OCI-LY3 (cell line): Measurements from ENCODE around the gene SLC7A7.

Experiments
- H2AFZ ChIP-seq: fragments of 200-600, 300-600 bp; shearing (Covaris generic); 2 replicates; pipeline ENCODE4 v1.6.0; 2014; ENCODE audit warnings: antibody characterized with exemption, low read depth, low read length
- H3K27ac ChIP-seq: fragments of 200-600, 300-600 bp; sonication (generic); 2 replicates; pipeline ENCODE4 v1.5.1; 2014; ENCODE audit warnings: mild to moderate bottlenecking, low read length, moderate library complexity, mixed read lengths
- H3K27me3 ChIP-seq: fragments of 200-600, 300-600 bp; sonication (generic); 2 replicates; pipeline ENCODE4 v1.6.1; 2014; ENCODE audit warnings: low read depth, low read length, mixed read lengths
- H3K36me3 ChIP-seq: fragments of 200-600, 300-600 bp; sonication (generic); replicated peaks from 2 replicates; pipeline ENCODE3; 2014; ENCODE audit warnings: low read depth, low read length, mixed read lengths
- H3K4me1 ChIP-seq: fragments of 300-600, 200-600 bp; sonication (generic); 2 replicates; pipeline ENCODE4 v1.6.1; 2014; ENCODE audit warnings: low read length, mixed read lengths
- H3K4me2 ChIP-seq: fragments of 200-600, 300-600 bp; sonication (generic); 2 replicates; pipeline ENCODE4 v1.6.1; 2014; ENCODE audit warnings: low read length, mixed read lengths
- H3K4me3 ChIP-seq: fragments of 300-600, 200-600 bp; sonication (generic); 2 replicates; pipeline ENCODE4 v1.5.1; 2014; ENCODE audit warnings: antibody characterized with exemption, mild to moderate bottlenecking, low read length, moderate library complexity
- H3K79me2 ChIP-seq: fragments of 300-600, 200-600 bp; shearing (Covaris generic); 2 replicates; pipeline ENCODE4 v1.6.1; 2014; ENCODE audit warnings: mild to moderate bottlenecking, low read length, mixed read lengths
- H3K9ac ChIP-seq: fragments of 300-600, 200-600 bp; shearing (Covaris generic); 2 replicates; pipeline ENCODE4 v1.6.0; 2014; ENCODE audit warnings: mild to moderate bottlenecking, low read length, moderate library complexity
- H3K9me3 ChIP-seq: fragments of 200-600, 300-600 bp; shearing (Covaris generic); 2 replicates; pipeline ENCODE4 v1.6.1; 2014; ENCODE audit warnings: low read length, mixed read lengths; ENCODE audit not compliant: insufficient read depth
- H4K20me1 ChIP-seq: fragments of 200-600, 300-600 bp; sonication (generic); 2 replicates; pipeline ENCODE4 v1.6.1; 2016; ENCODE audit warnings: low read length, mixed read lengths; ENCODE audit not compliant: insufficient read depth
- CTCF ChIP-seq: fragments of 200-600, 300-600 bp; sonication (generic); IDR thresholded peaks from 2 replicates; pipeline ENCODE4 v1.5.1; 2014; ENCODE audit warnings: antibody characterized with exemption, low read length, low read depth
- EZH2phosphoT487 ChIP-seq: fragments of 200-600 bp; shearing (Covaris generic); IDR thresholded peaks from 2 replicates; pipeline ENCODE4 v1.6.1; 2018; ENCODE audit warnings: antibody characterized with exemption, mixed run types, low read depth

SLC7A7 gene

GRCh38 chr14:22792158-22792557, 23.1 kb downstream of the SLC7A7 start:
- TF ChIP-seq EZH2phosphoT487 (no peak), CTCF (no peak)
- no peak overlapping the region for H3K4me2 ChIP-seq
- no peak overlapping the region for H3K27ac ChIP-seq
- no peaks in the 10 kb centered on the region for H4K20me1 ChIP-seq
- no peaks in the 10 kb centered on the region for H3K36me3 ChIP-seq
- H3K79me2 ChIP-seq: no peaks in the 10 kb centered on the region
- H3K9me3 ChIP-seq: no peaks in the 10 kb centered on the region
- H3K4me1 ChIP-seq: peaks cover 55% of the 10 kb centered on the region
- no peaks in the 10 kb centered on the region for H3K27me3 ChIP-seq
- no peak overlapping the region for H2AFZ ChIP-seq
- no peak overlapping the region for H3K9ac ChIP-seq
- H3K4me3 ChIP-seq: no peak overlapping the region

GRCh38 chr14:22791301-22791700, 23.9 kb downstream of the SLC7A7 start:
- TF ChIP-seq CTCF: no peak
- TF ChIP-seq EZH2phosphoT487: no peak
- no peak overlapping the region for H3K4me3 ChIP-seq
- H3K9me3 ChIP-seq: no peaks in the 10 kb centered on the region
- no peaks in the 10 kb centered on the region for H3K27me3 ChIP-seq
- H4K20me1 ChIP-seq: no peaks in the 10 kb centered on the region
- peaks cover 50% of the 10 kb centered on the region for H3K4me1 ChIP-seq
- no peak overlapping the region for H2AFZ ChIP-seq
- no peak overlapping the region for H3K9ac ChIP-seq
- H3K4me2 ChIP-seq: no peak overlapping the region
- no peaks in the 10 kb centered on the region for H3K36me3 ChIP-seq
- no peaks in the 10 kb centered on the region for H3K79me2 ChIP-seq
- H3K27ac ChIP-seq: no peak overlapping the region

GRCh38 chr14:22786685-22787084, 28.6 kb downstream of the SLC7A7 start:
- TF ChIP-seq EZH2phosphoT487: no peak
- TF ChIP-seq CTCF: no peak
- H3K27me3 ChIP-seq: no peaks in the 10 kb centered on the region
- H3K4me1 ChIP-seq: peaks cover 30% of the 10 kb centered on the region
- H2AFZ ChIP-seq: no peak overlapping the region
- H3K79me2 ChIP-seq: no peaks in the 10 kb centered on the region
- H3K4me3 ChIP-seq: no peak overlapping the region
- H3K36me3 ChIP-seq: no peaks in the 10 kb centered on the region
- no peaks in the 10 kb centered on the region for H3K9me3 ChIP-seq
- H3K4me2 ChIP-seq: no peak overlapping the region
- H3K27ac ChIP-seq: no peak overlapping the region
- no peaks in the 10 kb centered on the region for H4K20me1 ChIP-seq
- H3K9ac ChIP-seq: no peak overlapping the region

GRCh38 chr14:22781301-22781991, 33.8 kb downstream of the SLC7A7 start:
- peaks cover 4% of the 10 kb centered on the region; the same call in 1 of the 2 replicates for H3K4me1 ChIP-seq

More at GRCh38 chr14:22781301-22781991, 33.8 kb downstream of the SLC7A7 start:
- Histone ChIP-seq H4K20me1 (no peaks in the 10 kb centered on the region), H2AFZ (no peak overlapping the region), H3K4me2 (no peak overlapping the region), H3K4me3 (no peak overlapping the region), H3K27me3 (no peaks in the 10 kb centered on the region), H3K9me3 (no peaks in the 10 kb centered on the region), H3K36me3 (no peaks in the 10 kb centered on the region), H3K9ac (no peak overlapping the region), H3K27ac (no peak overlapping the region), H3K79me2 (no peaks in the 10 kb centered on the region)
- no peak for TF ChIP-seq EZH2phosphoT487
- TF ChIP-seq CTCF: no peak
